ENCODE results near the gene RPRML. TPM values are rescaled to one million over a fixed set of nuclear protein-coding genes. Genes with fewer than 3 reads are reported as not detected.

RPRML gene
- total RNA-seq, 1 donor: not detected

DNA sequence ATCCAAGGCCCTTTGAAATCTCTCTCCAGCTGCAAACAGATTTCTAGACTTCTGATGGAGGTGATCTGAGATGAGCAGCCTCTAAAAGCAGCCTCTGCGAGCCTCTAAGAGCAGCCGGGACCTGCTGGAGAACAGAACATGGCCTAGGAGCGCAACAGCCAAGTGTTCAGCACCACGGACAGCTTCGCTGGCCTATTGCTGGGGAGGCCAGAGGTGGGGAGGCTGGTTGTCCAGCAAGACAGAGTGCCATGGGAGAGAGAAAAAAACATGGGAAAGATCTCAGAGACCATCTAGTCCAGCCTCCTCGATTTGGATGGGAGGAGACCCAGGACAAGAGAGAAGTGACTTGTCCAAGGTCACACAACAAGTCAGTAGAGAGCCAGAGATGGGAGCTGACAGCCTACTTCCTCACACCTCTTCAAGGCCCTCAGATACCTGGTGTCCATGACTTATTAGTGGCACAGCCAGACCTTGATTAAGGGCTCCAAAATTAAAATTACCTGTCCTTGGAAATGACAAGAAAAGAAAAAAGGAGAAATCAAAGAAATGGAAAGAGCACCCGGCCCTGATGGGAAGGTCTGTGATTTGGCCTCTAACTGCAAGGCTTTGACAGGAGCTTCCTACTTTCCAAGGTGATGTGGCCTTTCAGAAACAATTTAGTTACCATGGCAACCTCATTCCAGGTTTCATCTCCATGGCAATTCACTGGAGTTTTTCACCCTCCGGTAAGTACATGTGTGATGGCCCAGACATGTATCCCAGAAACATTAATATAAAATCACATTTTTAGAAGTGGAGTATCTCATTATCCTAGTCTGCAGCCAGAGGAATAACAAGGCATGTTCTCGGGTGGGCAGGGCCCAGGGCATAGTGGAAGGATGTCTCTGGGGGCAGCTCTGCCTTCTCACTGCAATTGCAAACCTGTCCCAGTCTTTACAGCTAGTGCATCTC lies 14.5 kb downstream of the RPRML start:
- TF ChIP-seq, protein P1, sequence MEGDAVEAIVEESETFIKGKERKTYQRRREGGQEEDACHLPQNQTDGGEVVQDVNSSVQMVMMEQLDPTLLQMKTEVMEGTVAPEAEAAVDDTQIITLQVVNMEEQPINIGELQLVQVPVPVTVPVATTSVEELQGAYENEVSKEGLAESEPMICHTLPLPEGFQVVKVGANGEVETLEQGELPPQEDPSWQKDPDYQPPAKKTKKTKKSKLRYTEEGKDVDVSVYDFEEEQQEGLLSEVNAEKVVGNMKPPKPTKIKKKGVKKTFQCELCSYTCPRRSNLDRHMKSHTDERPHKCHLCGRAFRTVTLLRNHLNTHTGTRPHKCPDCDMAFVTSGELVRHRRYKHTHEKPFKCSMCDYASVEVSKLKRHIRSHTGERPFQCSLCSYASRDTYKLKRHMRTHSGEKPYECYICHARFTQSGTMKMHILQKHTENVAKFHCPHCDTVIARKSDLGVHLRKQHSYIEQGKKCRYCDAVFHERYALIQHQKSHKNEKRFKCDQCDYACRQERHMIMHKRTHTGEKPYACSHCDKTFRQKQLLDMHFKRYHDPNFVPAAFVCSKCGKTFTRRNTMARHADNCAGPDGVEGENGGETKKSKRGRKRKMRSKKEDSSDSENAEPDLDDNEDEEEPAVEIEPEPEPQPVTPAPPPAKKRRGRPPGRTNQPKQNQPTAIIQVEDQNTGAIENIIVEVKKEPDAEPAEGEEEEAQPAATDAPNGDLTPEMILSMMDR (IDR thresholded peaks at IDR 0.05; ENCODE audit: extremely low read depth, low read depth, low read length): no peak
- no peak overlapping the region for H3K4me2 ChIP-seq (ENCODE audit: insufficient read depth, low read length)
- H3K36me3 ChIP-seq (ENCODE audit: insufficient read depth, low read length): no peaks in the 10 kb centered on the region
- H4K20me1 ChIP-seq (ENCODE audit: insufficient read depth, low read length): no peaks in the 10 kb centered on the region
- no peak for DNase-seq (ENCODE audit: insufficient read length, low spot score, missing footprints)
- H3K27me3 ChIP-seq (ENCODE audit: insufficient read depth, low read length): peaks cover 13% of the 10 kb centered on the region
- no peak overlapping the region for H3K4me3 ChIP-seq (ENCODE audit: insufficient read depth, low read length)
- H2AFZ ChIP-seq (ENCODE audit: low read length): no peak overlapping the region
- no peaks in the 10 kb centered on the region for H3K4me1 ChIP-seq (ENCODE audit: insufficient read depth, low read length)
- no peaks in the 10 kb centered on the region for H3K79me2 ChIP-seq (ENCODE audit: insufficient read depth, low read length)
- no peaks in the 10 kb centered on the region for H3K9me3 ChIP-seq (ENCODE audit: low read depth, low read length)
- H3K27ac ChIP-seq (ENCODE audit: low read depth, low read length): no peak overlapping the region

DNA sequence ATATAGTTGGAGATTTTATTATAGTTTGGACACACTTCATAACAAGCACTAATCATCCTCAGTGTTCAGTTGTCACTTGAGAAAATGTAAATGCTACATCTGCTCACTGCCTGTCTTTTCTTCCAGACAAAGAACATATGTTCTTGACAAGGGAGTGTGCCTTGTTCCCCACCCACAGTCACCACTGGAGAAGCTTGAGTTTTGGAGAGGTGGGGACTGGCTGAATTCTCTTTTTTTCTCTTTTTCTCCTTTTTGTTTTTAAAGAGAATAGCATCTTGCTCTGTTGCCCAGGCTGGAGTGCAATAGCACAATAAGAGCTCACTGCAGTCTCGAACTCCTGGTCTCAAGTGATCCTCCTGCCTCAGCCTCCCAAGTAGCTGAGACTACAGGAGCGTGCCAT lies 15.5 kb downstream of the RPRML start:
- Histone ChIP-seq H3K4me1 (ENCODE audit: insufficient read depth, low read length) (no peaks in the 10 kb centered on the region), H3K4me2 (ENCODE audit: insufficient read depth, low read length) (no peak overlapping the region), H3K9me3 (ENCODE audit: low read depth, low read length) (no peaks in the 10 kb centered on the region), H3K27ac (ENCODE audit: low read depth, low read length) (no peak overlapping the region), H3K27me3 (ENCODE audit: insufficient read depth, low read length) (peaks cover 18% of the 10 kb centered on the region), H3K79me2 (ENCODE audit: insufficient read depth, low read length) (no peaks in the 10 kb centered on the region), H3K36me3 (ENCODE audit: insufficient read depth, low read length) (no peaks in the 10 kb centered on the region), H3K4me3 (ENCODE audit: insufficient read depth, low read length) (no peak overlapping the region), H4K20me1 (ENCODE audit: insufficient read depth, low read length) (no peaks in the 10 kb centered on the region), H2AFZ (ENCODE audit: low read length) (no peak overlapping the region)
- no peak for DNase-seq (ENCODE audit: insufficient read length, low spot score, missing footprints)
- TF ChIP-seq, protein P1 (IDR thresholded peaks at IDR 0.05; ENCODE audit: extremely low read depth, low read depth, low read length): no peak

DNA sequence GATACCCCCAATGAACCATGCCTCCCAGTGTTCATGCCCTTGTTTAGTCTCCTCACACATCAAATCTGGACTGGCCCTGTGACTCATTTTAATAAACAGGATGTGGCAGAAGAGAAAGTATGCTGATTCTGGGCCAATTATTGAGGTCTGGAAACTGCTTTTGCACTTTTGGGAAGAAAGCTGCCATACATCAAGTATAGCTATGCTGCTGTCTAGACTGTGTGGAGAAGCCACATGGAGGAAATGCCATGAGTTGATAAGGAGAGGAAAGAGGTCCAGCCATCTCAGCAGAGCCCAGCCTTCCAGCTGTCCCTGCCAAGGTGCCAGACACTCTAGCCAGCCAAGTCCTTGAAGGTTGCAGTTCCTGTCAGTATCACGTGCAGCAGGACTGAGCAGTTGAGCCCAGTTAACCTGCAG lies 16.7 kb downstream of the RPRML start:
- no peak overlapping the region for H3K4me2 ChIP-seq (ENCODE audit: insufficient read depth, low read length)
- TF ChIP-seq, protein P1 (IDR thresholded peaks at IDR 0.05; ENCODE audit: extremely low read depth, low read depth, low read length): no peak

DNA sequence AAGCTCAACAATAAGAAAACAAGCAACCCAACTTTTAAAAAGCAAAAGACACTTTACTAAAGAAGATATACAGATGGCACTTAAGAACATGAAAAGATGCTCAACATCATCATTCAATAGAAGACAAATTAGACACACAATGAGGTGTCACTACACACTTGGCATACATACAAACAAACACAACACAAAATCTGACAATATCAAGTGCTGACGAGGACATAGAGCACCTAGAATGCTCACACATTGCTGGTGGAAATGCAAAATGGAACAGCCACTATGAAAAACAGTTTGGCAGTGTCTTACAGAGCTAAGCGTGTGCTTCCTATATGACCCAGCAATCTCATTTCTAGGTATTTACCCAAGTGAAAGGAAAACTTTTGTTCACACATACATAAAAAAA lies 18.9 kb downstream of the RPRML start:
- Histone ChIP-seq H3K27ac (ENCODE audit: low read depth, low read length) (no peak overlapping the region), H3K4me3 (ENCODE audit: insufficient read depth, low read length) (no peak overlapping the region)

More for the DNA sequence above, 16.7 kb downstream of the RPRML start:
- Histone ChIP-seq H4K20me1 (ENCODE audit: insufficient read depth, low read length) (no peaks in the 10 kb centered on the region), H3K27me3 (ENCODE audit: insufficient read depth, low read length) (peaks cover 19% of the 10 kb centered on the region), H3K27ac (ENCODE audit: low read depth, low read length) (no peak overlapping the region), H3K9me3 (ENCODE audit: low read depth, low read length) (no peaks in the 10 kb centered on the region), H3K4me3 (ENCODE audit: insufficient read depth, low read length) (no peak overlapping the region), H3K4me1 (ENCODE audit: insufficient read depth, low read length) (no peaks in the 10 kb centered on the region), H3K79me2 (ENCODE audit: insufficient read depth, low read length) (no peaks in the 10 kb centered on the region), H3K36me3 (ENCODE audit: insufficient read depth, low read length) (no peaks in the 10 kb centered on the region), H2AFZ (ENCODE audit: low read length) (no peak overlapping the region)
- no peak for DNase-seq (ENCODE audit: insufficient read length, low spot score, missing footprints)

More for the DNA sequence above, 18.9 kb downstream of the RPRML start:
- Histone ChIP-seq H3K4me1 (ENCODE audit: insufficient read depth, low read length) (no peaks in the 10 kb centered on the region), H3K79me2 (ENCODE audit: insufficient read depth, low read length) (no peaks in the 10 kb centered on the region), H3K36me3 (ENCODE audit: insufficient read depth, low read length) (no peaks in the 10 kb centered on the region), H3K9me3 (ENCODE audit: low read depth, low read length) (no peaks in the 10 kb centered on the region), H2AFZ (ENCODE audit: low read length) (no peak overlapping the region), H4K20me1 (ENCODE audit: insufficient read depth, low read length) (no peaks in the 10 kb centered on the region), H3K27me3 (ENCODE audit: insufficient read depth, low read length) (peaks cover 18% of the 10 kb centered on the region), H3K4me2 (ENCODE audit: insufficient read depth, low read length) (no peak overlapping the region)
- TF ChIP-seq, protein P1 (IDR thresholded peaks at IDR 0.05; ENCODE audit: extremely low read depth, low read depth, low read length): no peak
- no peak for DNase-seq (ENCODE audit: insufficient read length, low spot score, missing footprints)

Data from osteoblast (primary cell).